ENCODE data around the gene SLC6A19. TPM values are rescaled to one million over a fixed set of nuclear protein-coding genes. Genes with fewer than 3 reads are reported as not detected.

The SLC6A19 gene
- total and polyA plus RNA-seq, 9 of the 15 experiments (the other 6 are each of a cell fraction or from before 2014, with no cell fraction given) = 0.03 to 1.6 (median 0.59) TPM

GRCh38 chr5:1159774-1160406, 41.5 kb upstream of the SLC6A19 start:
- WGBS (ENCODE audit: insufficient coverage, low coverage, missing lambda C conversion rate) = 0% methylated on average over 4 of the region's 4 CpGs
- Histone ChIP-seq H3K4me3 (no peak overlapping the region), H3K9me3 (replicated peaks; ENCODE audit: control insufficient read depth, insufficient read depth, low read depth, low read length) (peaks cover 2% of the 10 kb centered on the region; the same call in 1 of the 2 replicates), H3K9ac (ENCODE audit: insufficient read depth in 1 of 2, low read depth in 2 of 2, low read length in 2 of 2) (no peak overlapping the region), H3K27ac (ENCODE audit: extremely low read depth, low read depth, low read length) (no peak overlapping the region), H3K4me1 (replicated peaks in 1 of 2; ENCODE audit: control insufficient read depth in 2 of 2, insufficient read depth in 2 of 2, low read length in 2 of 2) (peaks cover 0 to 34% of the 10 kb centered on the region in 2 experiments; a peak in 2 of 5 replicates), H3K9me1 (ENCODE audit: control insufficient read depth, insufficient read depth, low read length) (peaks cover 4% of the 10 kb centered on the region), H4K20me1 (replicated peaks; ENCODE audit: control insufficient read depth, insufficient read depth, low read length) (peaks cover 27% of the 10 kb centered on the region), H3K27me3 (ENCODE audit: control insufficient read depth in 2 of 2, insufficient read depth in 2 of 2, low read length in 2 of 2) (peaks cover 32 to 85% of the 10 kb centered on the region in 2 experiments; a peak in 4 of 5 replicates), H3K36me3 (ENCODE audit: control insufficient read depth, insufficient read depth, low read length) (no peaks in the 10 kb centered on the region), H3K4me2 (ENCODE audit: insufficient read depth, low read length) (no peak overlapping the region), H2AFZ (ENCODE audit: low read depth, low read length) (no peak overlapping the region), H3K79me2 (ENCODE audit: control insufficient read depth, insufficient read depth, low read length) (no peaks in the 10 kb centered on the region)
- BruUV-seq (replicated peaks) = no TSS peak
- ATAC-seq (no peak), DNase-seq (ENCODE audit: extremely low read depth in 1 of 4, low spot score in 3 of 4) (no peak), FAIRE-seq (no peak)
- in situ Hi-C loops (cut with MboI) = no loop called here
- intact Hi-C loops (cut with micrococcal nuclease) = loop anchor here (10.0 kb wide), 1 partner anchor 165 kb away; no protein-coding TSS in a partner anchor
- TF ChIP-seq ZNF41 (CRISPR knock-in tag; conservative IDR thresholded peaks at IDR 0.05) (no peak), DPF2 (IDR thresholded peaks at IDR 0.05) (no peak), SP1 (CRISPR knock-in tag; IDR thresholded peaks at IDR 0.05) (no peak), SOX6 (IDR thresholded peaks at IDR 0.05) (no peak), ZNF551 (CRISPR knock-in tag; IDR thresholded peaks at IDR 0.05) (no peak), TAF15 (IDR thresholded peaks at IDR 0.05; ENCODE audit: low read depth, low read length) (no peak), SNRNP70 (optimal IDR thresholded peaks at IDR 0.05; ENCODE audit: low read depth, low read length) (no peak), CHCHD3 (CRISPR knock-in tag; IDR thresholded peaks at IDR 0.05) (no peak), FOXK1 (CRISPR knock-in tag; IDR thresholded peaks at IDR 0.05; ENCODE audit: borderline replicate concordance) (no peak), MAFK (IDR thresholded peaks at IDR 0.05; ENCODE audit: low read length) (no peak), SMAD2 (IDR thresholded peaks at IDR 0.05; ENCODE audit: low read depth, low read length) (no peak), TEAD1 (CRISPR knock-in tag; IDR thresholded peaks at IDR 0.05) (no peak), ZNF696 (CRISPR knock-in tag; conservative IDR thresholded peaks at IDR 0.05) (no peak), GABPB1 (CRISPR knock-in tag; IDR thresholded peaks at IDR 0.05) (no peak), ZBTB1 (CRISPR knock-in tag; IDR thresholded peaks at IDR 0.05; ENCODE audit: borderline replicate concordance, low read depth) (no peak), ZBTB8A (IDR thresholded peaks at IDR 0.05; ENCODE audit: partially characterized antibody) (no peak), ZNF444 (CRISPR knock-in tag; IDR thresholded peaks at IDR 0.05) (no peak)
- TF ChIP-seq, protein P1, sequence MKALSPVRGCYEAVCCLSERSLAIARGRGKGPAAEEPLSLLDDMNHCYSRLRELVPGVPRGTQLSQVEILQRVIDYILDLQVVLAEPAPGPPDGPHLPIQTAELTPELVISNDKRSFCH (CRISPR knock-in tag; IDR thresholded peaks at IDR 0.05) = no peak
- TF ChIP-seq, protein P1 (tag; IDR thresholded peaks at IDR 0.05) = no peak
- CTCF ChIA-PET (ENCODE audit: low intra/inter-chr PET ratio) = no interaction called here
- POLR2A ChIA-PET = no interaction called here

Measured in K562 (cell line).